ENCODE results near the gene KIR3DL1.
"Not testable (repeated sequence)": the region's sequence is repeated elsewhere in the genome, so short reads cannot be mapped to it uniquely, and the experiment has no call there.

KIR3DL1 gene

DNA sequence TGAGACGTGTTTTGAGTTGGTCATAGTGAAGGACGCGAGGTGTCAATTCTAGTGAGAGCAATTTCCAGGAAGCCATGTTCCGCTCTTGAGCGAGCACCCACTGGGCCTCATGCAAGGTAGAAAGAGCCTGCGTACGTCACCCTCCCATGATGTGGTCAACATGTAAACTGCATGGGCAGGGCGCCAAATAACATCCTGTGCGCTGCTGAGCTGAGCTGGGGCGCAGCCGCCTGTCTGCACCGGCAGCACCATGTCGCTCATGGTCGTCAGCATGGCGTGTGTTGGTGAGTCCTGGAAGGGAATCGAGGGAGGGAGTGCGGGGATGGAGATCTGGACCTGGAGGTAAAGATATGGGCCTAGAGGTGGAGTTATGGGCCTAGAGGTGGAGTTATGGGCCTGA, at the start of gene KIR3DL1:
TSS of gene KIR3DL1 (plus strand) at position 218 of the 400 bp plus-strand sequence.
- DNase-seq; H3K27ac ChIP-seq; H3K27me3 ChIP-seq (replicated peaks); H3K4me3 ChIP-seq (ENCODE audit: low read depth, low read length); in situ Hi-C loops (cut with HindIII; ENCODE audit: low pct_ligation_motif_present, low sequenced_read_pairs); H3K36me3 ChIP-seq (replicated peaks): not testable (repeated sequence)

GRCh38 chr19:54769646-54770045, 46.6 kb upstream of the KIR3DL1 start, which contains the start of gene KIR2DL1:
TSS of gene KIR2DL1 (plus strand) at chr19:54769793. CDS start at chr19:54769851, 58 bp downstream.
- H3K4me3 ChIP-seq (ENCODE audit: low read depth, low read length); H3K36me3 ChIP-seq (replicated peaks); in situ Hi-C loops (cut with HindIII; ENCODE audit: low pct_ligation_motif_present, low sequenced_read_pairs); DNase-seq; H3K27ac ChIP-seq; H3K27me3 ChIP-seq (replicated peaks): not testable (repeated sequence)

DNA sequence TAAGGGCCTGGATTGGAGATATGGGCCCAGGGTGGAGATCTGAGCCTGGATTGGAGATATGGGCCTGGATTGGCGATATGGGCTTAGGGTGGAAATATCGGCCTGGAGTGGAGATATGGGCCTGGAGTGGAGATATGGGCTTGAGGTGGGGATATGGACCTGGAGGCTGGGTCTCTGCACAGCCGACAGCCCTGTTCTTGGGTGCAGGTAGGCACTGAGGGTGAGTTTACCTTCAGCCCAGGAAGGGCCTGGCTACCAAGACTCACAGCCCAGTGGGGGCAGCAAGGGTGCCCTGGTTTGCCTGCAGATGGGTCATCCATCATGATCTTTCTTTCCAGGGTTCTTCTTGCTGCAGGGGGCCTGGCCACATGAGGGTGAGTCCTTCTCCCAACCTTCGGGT, 45.8 kb upstream of the KIR3DL1 start:
- DNase-seq; H3K36me3 ChIP-seq (replicated peaks); H3K27me3 ChIP-seq (replicated peaks); in situ Hi-C loops (cut with HindIII; ENCODE audit: low pct_ligation_motif_present, low sequenced_read_pairs); H3K4me3 ChIP-seq (ENCODE audit: low read depth, low read length); H3K27ac ChIP-seq: not testable (repeated sequence)

GRCh38 chr19:54771018-54771960, 45.0 kb upstream of the KIR3DL1 start:
- H3K27me3 ChIP-seq (replicated peaks); DNase-seq; H3K27ac ChIP-seq; H3K4me3 ChIP-seq (ENCODE audit: low read depth, low read length); in situ Hi-C loops (cut with HindIII; ENCODE audit: low pct_ligation_motif_present, low sequenced_read_pairs); H3K36me3 ChIP-seq (replicated peaks): not testable (repeated sequence)

GRCh38 chr19:54772666-54773065, 43.6 kb upstream of the KIR3DL1 start:
- H3K4me3 ChIP-seq (ENCODE audit: low read depth, low read length); H3K27ac ChIP-seq; H3K27me3 ChIP-seq (replicated peaks); H3K36me3 ChIP-seq (replicated peaks); in situ Hi-C loops (cut with HindIII; ENCODE audit: low pct_ligation_motif_present, low sequenced_read_pairs); DNase-seq: not testable (repeated sequence)

- H3K27ac ChIP-seq; in situ Hi-C loops (cut with HindIII; ENCODE audit: low pct_ligation_motif_present, low sequenced_read_pairs); H3K4me3 ChIP-seq (ENCODE audit: low read depth, low read length); DNase-seq; H3K27me3 ChIP-seq (replicated peaks); H3K36me3 ChIP-seq (replicated peaks): not testable (repeated sequence)
Observed at GRCh38 chr19:54775095-54775815, 41.0 kb upstream of the KIR3DL1 start.

DNA sequence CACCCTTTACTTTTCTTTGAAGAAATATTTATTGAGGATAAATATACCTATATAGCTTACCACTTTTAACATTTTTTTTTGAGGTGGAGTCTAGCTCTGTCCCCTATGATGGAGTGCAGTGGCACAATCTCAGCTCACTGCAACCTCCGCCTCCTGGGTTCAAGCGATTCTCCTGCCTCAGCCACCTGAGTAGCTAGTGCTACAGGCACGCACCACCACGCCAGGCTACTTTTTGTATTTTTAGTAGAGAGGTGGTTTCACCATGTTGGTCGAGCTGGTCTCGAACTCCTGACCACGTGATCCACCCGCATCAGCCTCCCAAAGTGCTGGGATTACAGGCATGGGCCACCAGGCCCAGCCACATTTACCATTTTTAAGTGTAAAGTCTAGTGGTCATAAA, 40.4 kb upstream of the KIR3DL1 start:
- H3K4me3 ChIP-seq (ENCODE audit: low read depth, low read length); H3K36me3 ChIP-seq (replicated peaks); DNase-seq; in situ Hi-C loops (cut with HindIII; ENCODE audit: low pct_ligation_motif_present, low sequenced_read_pairs); H3K27ac ChIP-seq; H3K27me3 ChIP-seq (replicated peaks): not testable (repeated sequence)

- H3K27me3 ChIP-seq (replicated peaks); H3K4me3 ChIP-seq (ENCODE audit: low read depth, low read length); H3K36me3 ChIP-seq (replicated peaks); in situ Hi-C loops (cut with HindIII; ENCODE audit: low pct_ligation_motif_present, low sequenced_read_pairs); H3K27ac ChIP-seq; DNase-seq: not testable (repeated sequence)
Observed at GRCh38 chr19:54777851-54778250, 38.4 kb upstream of the KIR3DL1 start.

DNA sequence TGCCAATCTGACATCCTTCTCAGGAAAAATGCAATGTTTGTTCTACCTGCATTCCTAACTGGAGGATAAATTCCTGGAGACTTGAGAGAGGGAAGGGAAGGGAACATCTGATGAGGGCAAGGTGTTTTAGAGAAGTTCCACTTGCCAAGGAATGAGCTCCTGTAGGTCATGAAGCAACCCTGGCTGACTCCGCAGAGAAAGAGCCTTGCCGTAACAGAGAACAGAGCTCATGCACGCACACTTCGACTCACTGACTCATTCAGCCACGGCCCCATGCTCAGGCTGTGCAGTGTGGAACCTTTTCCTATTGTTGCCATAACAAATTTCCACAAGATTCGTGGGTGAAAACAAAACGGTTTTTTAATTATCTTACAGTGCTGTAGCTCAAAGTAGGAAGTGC, 37.4 kb upstream of the KIR3DL1 start:
- H3K36me3 ChIP-seq (replicated peaks); in situ Hi-C loops (cut with HindIII; ENCODE audit: low pct_ligation_motif_present, low sequenced_read_pairs); H3K4me3 ChIP-seq (ENCODE audit: low read depth, low read length); DNase-seq; H3K27ac ChIP-seq; H3K27me3 ChIP-seq (replicated peaks): not testable (repeated sequence)

GRCh38 chr19:54782916-54783315, 33.4 kb upstream of the KIR3DL1 start:
- H3K36me3 ChIP-seq (replicated peaks); H3K4me3 ChIP-seq (ENCODE audit: low read depth, low read length); H3K27me3 ChIP-seq (replicated peaks); DNase-seq; in situ Hi-C loops (cut with HindIII; ENCODE audit: low pct_ligation_motif_present, low sequenced_read_pairs); H3K27ac ChIP-seq: not testable (repeated sequence)

DNA sequence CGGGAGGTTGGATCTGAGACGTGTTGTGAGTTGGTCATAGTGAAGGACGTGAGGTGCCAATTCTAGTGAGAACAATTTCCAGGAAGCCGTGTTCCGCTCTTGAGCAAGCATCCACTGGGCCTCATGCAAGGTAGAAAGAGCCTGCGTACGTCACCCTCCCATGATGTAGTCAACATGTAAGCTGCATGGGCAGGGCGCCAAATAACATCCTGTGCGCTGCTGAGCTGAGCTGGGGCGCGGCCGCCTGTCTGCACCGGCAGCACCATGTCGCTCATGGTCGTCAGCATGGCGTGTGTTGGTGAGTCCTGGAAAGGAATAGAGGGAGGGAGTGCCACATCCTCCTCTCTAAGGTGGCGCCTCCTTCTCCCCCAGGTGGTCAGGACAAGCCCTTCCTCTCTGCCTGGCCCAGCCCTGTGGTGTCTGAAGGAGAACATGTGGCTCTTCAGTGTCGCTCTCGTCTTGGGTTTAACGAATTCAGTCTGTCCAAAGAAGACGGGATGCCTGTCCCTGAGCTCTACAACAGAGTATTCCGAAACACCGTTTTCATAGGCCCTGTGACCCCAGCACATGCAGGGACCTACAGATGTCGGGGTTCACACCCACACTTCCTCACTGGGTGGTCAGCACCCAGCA, 30.1 kb upstream of the KIR3DL1 start:
- H3K27me3 ChIP-seq (replicated peaks); DNase-seq; H3K27ac ChIP-seq; H3K4me3 ChIP-seq (ENCODE audit: low read depth, low read length); H3K36me3 ChIP-seq (replicated peaks); in situ Hi-C loops (cut with HindIII; ENCODE audit: low pct_ligation_motif_present, low sequenced_read_pairs): not testable (repeated sequence)

DNA sequence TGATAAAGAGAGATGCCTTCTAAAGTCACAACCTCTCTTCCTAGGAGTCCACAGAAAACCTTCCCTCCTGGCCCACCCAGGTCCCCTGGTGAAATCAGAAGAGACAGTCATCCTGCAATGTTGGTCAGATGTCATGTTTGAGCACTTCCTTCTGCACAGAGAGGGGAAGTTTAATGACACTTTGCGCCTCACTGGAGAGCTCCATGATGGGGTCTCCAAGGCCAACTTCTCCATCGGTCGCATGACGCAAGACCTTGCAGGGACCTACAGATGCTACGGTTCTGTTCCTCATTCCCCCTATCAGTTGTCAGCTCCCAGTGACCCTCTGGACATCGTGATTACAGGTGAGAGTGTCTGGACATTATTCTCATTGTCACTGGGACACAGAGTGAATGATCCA, 28.1 kb upstream of the KIR3DL1 start:
- H3K27me3 ChIP-seq (replicated peaks); H3K27ac ChIP-seq; H3K4me3 ChIP-seq (ENCODE audit: low read depth, low read length); H3K36me3 ChIP-seq (replicated peaks); in situ Hi-C loops (cut with HindIII; ENCODE audit: low pct_ligation_motif_present, low sequenced_read_pairs); DNase-seq: not testable (repeated sequence)

All from brain microvascular endothelial cell (primary cell).